Lung (tissue), 12 donors: ENCODE measurements around the gene SPOCD1. TPM values are rescaled to one million over a fixed set of nuclear protein-coding genes. Genes with fewer than 3 reads are reported as not detected.

Source experiments
- ATAC-seq: fragments of 200-7000 bp; cut with Tn5 transposase; one replicate; pipeline ENCODE4 v1.9.1; 2020; ENCODE audit warnings: moderate number of reproducible peaks; ENCODE audit not compliant: insufficient read depth, low FRiP score
- DNase-seq, 3 donors: peaks; one replicate each; pipeline ENCODE4 v3.0.0-alpha.2; 2013 to 2017
- H3K27ac ChIP-seq, 2 donors: one replicate each; pipeline ENCODE4 v1.5.1; 2013; ENCODE audit warnings: mild to moderate bottlenecking in 2 of 2, moderate library complexity in 2 of 2, control low read depth in 1 of 2, inconsistent platforms in 1 of 2, low read depth in 1 of 2, low read length in 1 of 2
- H3K27me3 ChIP-seq, 3 donors: one replicate each; pipeline ENCODE4 v1.5.1; 2013; ENCODE audit warnings: low read length in 2 of 3; ENCODE audit not compliant: control insufficient read depth in 3 of 3, insufficient read depth in 3 of 3
- H3K36me3 ChIP-seq, 4 donors: one replicate each; pipeline ENCODE4 v1.5.1; 2013; ENCODE audit warnings: low read length in 4 of 4, mild to moderate bottlenecking in 1 of 4, moderate library complexity in 1 of 4; ENCODE audit not compliant: control insufficient read depth in 4 of 4, insufficient read depth in 4 of 4
- H3K4me1 ChIP-seq, 5 donors: one replicate each; pipeline ENCODE4 v1.5.1; 2013; ENCODE audit warnings: low read length in 5 of 5, mild to moderate bottlenecking in 2 of 5, moderate library complexity in 1 of 5; ENCODE audit not compliant: control insufficient read depth in 5 of 5, insufficient read depth in 5 of 5
- H3K4me3 ChIP-seq: one replicate; pipeline ENCODE4 v1.5.1; 2013; ENCODE audit warnings: mild to moderate bottlenecking, control low read depth, moderate library complexity
- H3K9ac ChIP-seq, 2 donors: one replicate each; pipeline ENCODE4 v1.5.1; 2013; ENCODE audit warnings: low read length in 2 of 2, control low read depth in 1 of 2; ENCODE audit not compliant: insufficient read depth in 1 of 2
- H3K9me3 ChIP-seq, 4 donors: one replicate each; pipeline ENCODE4 v1.5.1; 2013; ENCODE audit warnings: low read length in 3 of 4, mild to moderate bottlenecking in 1 of 4, moderate library complexity in 1 of 4; ENCODE audit not compliant: control insufficient read depth in 4 of 4, insufficient read depth in 3 of 4
- CTCF ChIP-seq: IDR thresholded peaks from 2 replicates; pipeline ENCODE4 v1.5.1; 2012; ENCODE audit warnings: mild to moderate bottlenecking; ENCODE audit errors: control extremely low read depth, extremely low read depth
- WGBS, 2 donors: extraction: QIAGEN DNeasy Blood & Tissue Kit; methylation state at CpG; one replicate each; pipeline ENCODE4 v1.1.7; 2013; 5-methylcytosine and 5-hydroxymethylcytosine counted together
- polyA plus RNA-seq, 2 donors: library from polyadenylated mRNA; stranded (reverse); fragments of 200-250 nt; gene quantifications; one replicate each; pipeline ENCODE4 v1.2.1, GENCODE V29; 2013
- total RNA-seq, 2 donors: library from RNA; depleted of rRNA in 1 of 2; stranded (reverse); fragments of >200 nt in 1 of 2; gene quantifications; one replicate each; pipeline ENCODE4 v1.2.1, GENCODE V29; 2014 to 2021
- donor health status: control.
- donor health status: control.
- donor health status: Bipolar disorder and iron deficiency.
- donor health status: healthy.
- donor health status: DM: yes; HTN: yes; CAD: no.

The SPOCD1 gene
- total and polyA plus RNA-seq, 4 donors, result 0.51 to 15.7 (median 8.4) TPM

GRCh38 chr1:31762323-31762722 is 53.5 kb downstream of the SPOCD1 start:
- H3K27me3 ChIP-seq, result peaks cover 0 to 24% (median 6%) of the 10 kb centered on the region in 3 donors
- 29 to 31% methylated on average over 7 of the region's 7 CpGs for WGBS, 2 donors
- ATAC-seq, result no peak

GRCh38 chr1:31761883-31762282 is 53.9 kb downstream of the SPOCD1 start:
- Histone ChIP-seq H3K9me3 (peaks cover 0 to 3% (median 0%) of the 10 kb centered on the region in 4 donors), H3K27me3 (peaks cover 0 to 21% (median 6%) of the 10 kb centered on the region in 3 donors), H3K27ac (no peak overlapping the region), H3K4me1 (peaks cover 0 to 32% (median 5%) of the 10 kb centered on the region in 5 donors), H3K4me3 (no peak overlapping the region), H3K9ac (no peak overlapping the region), H3K36me3 (no peaks in the 10 kb centered on the region)
- DNase-seq (no peak), ATAC-seq (no peak)
- 62 to 81% methylated on average over 6 of the region's 6 CpGs for WGBS, 2 donors
- no peak for TF ChIP-seq CTCF

More at GRCh38 chr1:31762323-31762722, 53.5 kb downstream of the SPOCD1 start:
- Histone ChIP-seq H3K4me1 (peaks cover 0 to 32% (median 5%) of the 10 kb centered on the region in 5 donors), H3K27ac (no peak overlapping the region), H3K4me3 (no peak overlapping the region), H3K36me3 (no peaks in the 10 kb centered on the region), H3K9me3 (peaks cover 0 to 3% (median 0%) of the 10 kb centered on the region in 4 donors), H3K9ac (no peak overlapping the region)
- TF ChIP-seq CTCF, result no peak
- DNase-seq, result no peak

- peak; percentile 88 to 89 (median 89) for DNase-seq
- TF ChIP-seq CTCF, result no peak
- Histone ChIP-seq H3K9me3 (peaks cover 0 to 3% (median 0%) of the 10 kb centered on the region in 4 donors), H3K27ac (no peak overlapping the region), H3K4me1 (peaks cover 0 to 35% (median 5%) of the 10 kb centered on the region in 5 donors), H3K27me3 (peaks cover 0 to 21% (median 6%) of the 10 kb centered on the region in 3 donors), H3K36me3 (no peaks in the 10 kb centered on the region), H3K9ac (peak overlapping the region in 1 of 2 donors; percentile 3), H3K4me3 (no peak overlapping the region)
- WGBS, 2 donors, result 1 to 2% methylated on average over 61 to 63 of the region's 63 CpGs
- ATAC-seq, result peak; percentile 49
Observed at GRCh38 chr1:31760471-31761470, 55.1 kb downstream of the SPOCD1 start.
